Measurements from ENCODE around the gene EZR. TPM values are rescaled to one million over a fixed set of nuclear protein-coding genes. Genes with fewer than 3 reads are reported as not detected.

Gene EZR
- total RNA-seq, 3 donors from 2014 or later, result 29.1 to 154 (median 59.3) TPM

- intact Hi-C loops (cut with DNase I; ENCODE audit: low total_unique reads), result no loop called here
- no peak overlapping the region for H3K4me3 ChIP-seq
- peak; percentile 41 to 63 for DNase-seq (ENCODE audit: low spot score in 2 of 2)
- H3K27me3 ChIP-seq, result no peaks in the 10 kb centered on the region
- H3K9me3 ChIP-seq, result no peaks in the 10 kb centered on the region
- H3K36me3 ChIP-seq, result no peaks in the 10 kb centered on the region
- H3K27ac ChIP-seq, result no peak overlapping the region
- TF ChIP-seq POLR2AphosphoS5 (IDR thresholded peaks at IDR 0.05), result no peak
- TF ChIP-seq POLR2A (IDR thresholded peaks at IDR 0.05), result no peak
- no peak for TF ChIP-seq CTCF (IDR thresholded peaks at IDR 0.05)
- H3K4me1 ChIP-seq, result no peaks in the 10 kb centered on the region
Observed at GRCh38 chr6:158756126-158756525, 63.0 kb downstream of the EZR start.

GRCh38 chr6:158755636-158756035 lies 63.5 kb downstream of the EZR start:
- Histone ChIP-seq H3K4me1 (no peaks in the 10 kb centered on the region), H3K36me3 (no peaks in the 10 kb centered on the region), H3K4me3 (no peak overlapping the region), H3K27ac (no peak overlapping the region), H3K27me3 (no peaks in the 10 kb centered on the region), H3K9me3 (no peaks in the 10 kb centered on the region)
- intact Hi-C loops (cut with DNase I; ENCODE audit: low total_unique reads), result no loop called here
- DNase-seq (ENCODE audit: low spot score in 2 of 2), result no peak
- TF ChIP-seq POLR2AphosphoS5 (IDR thresholded peaks at IDR 0.05), result no peak
- no peak for TF ChIP-seq POLR2A (IDR thresholded peaks at IDR 0.05)
- no peak for TF ChIP-seq CTCF (IDR thresholded peaks at IDR 0.05)

- intact Hi-C loops (cut with DNase I; ENCODE audit: low total_unique reads), result no loop called here
- Histone ChIP-seq H3K27me3 (no peaks in the 10 kb centered on the region), H3K4me1 (no peaks in the 10 kb centered on the region), H3K36me3 (no peaks in the 10 kb centered on the region), H3K27ac (no peak overlapping the region), H3K9me3 (no peaks in the 10 kb centered on the region), H3K4me3 (no peak overlapping the region)
- no peak for DNase-seq (ENCODE audit: low spot score in 2 of 2)
- TF ChIP-seq POLR2A (IDR thresholded peaks at IDR 0.05) (no peak), CTCF (IDR thresholded peaks at IDR 0.05) (no peak), POLR2AphosphoS5 (IDR thresholded peaks at IDR 0.05) (no peak)
Observed at GRCh38 chr6:158754738-158755137, 64.4 kb downstream of the EZR start.

GRCh38 chr6:158753811-158754210 lies 65.4 kb downstream of the EZR start:
- H3K27ac ChIP-seq, result no peak overlapping the region
- intact Hi-C loops (cut with DNase I; ENCODE audit: low total_unique reads), result no loop called here
- no peaks in the 10 kb centered on the region for H3K4me1 ChIP-seq
- DNase-seq (ENCODE audit: low spot score in 2 of 2), result no peak
- no peak overlapping the region for H3K4me3 ChIP-seq
- no peaks in the 10 kb centered on the region for H3K27me3 ChIP-seq
- no peak for TF ChIP-seq POLR2A (IDR thresholded peaks at IDR 0.05)
- TF ChIP-seq CTCF (IDR thresholded peaks at IDR 0.05), result no peak
- TF ChIP-seq POLR2AphosphoS5 (IDR thresholded peaks at IDR 0.05), result no peak
- H3K9me3 ChIP-seq, result no peaks in the 10 kb centered on the region
- H3K36me3 ChIP-seq, result no peaks in the 10 kb centered on the region

GRCh38 chr6:158752613-158753012 lies 66.6 kb downstream of the EZR start:
- intact Hi-C loops (cut with DNase I; ENCODE audit: low total_unique reads), result no loop called here
- H3K27ac ChIP-seq, result no peak overlapping the region

More at GRCh38 chr6:158752613-158753012, 66.6 kb downstream of the EZR start:
- no peaks in the 10 kb centered on the region for H3K9me3 ChIP-seq
- H3K4me3 ChIP-seq, result no peak overlapping the region
- DNase-seq (ENCODE audit: low spot score in 2 of 2), result no peak
- H3K36me3 ChIP-seq, result no peaks in the 10 kb centered on the region
- no peaks in the 10 kb centered on the region for H3K27me3 ChIP-seq
- H3K4me1 ChIP-seq, result no peaks in the 10 kb centered on the region
- no peak for TF ChIP-seq POLR2A (IDR thresholded peaks at IDR 0.05)
- no peak for TF ChIP-seq CTCF (IDR thresholded peaks at IDR 0.05)
- TF ChIP-seq POLR2AphosphoS5 (IDR thresholded peaks at IDR 0.05), result no peak

Data from breast epithelium (tissue), 4 donors.